Measurements from ENCODE around the gene CLASP1. TPM values are rescaled to one million over a fixed set of nuclear protein-coding genes. Genes with fewer than 3 reads are reported as not detected.

CLASP1 gene
- total RNA-seq, 2 experiments from 2014 or later: 58.0 to 58.5 TPM

- intact Hi-C loops (cut with DNase I, micrococcal nuclease): no loop called here
- no peaks in the 10 kb centered on the region for H3K27me3 ChIP-seq (ENCODE audit: control insufficient read depth in 1 of 2, insufficient read depth in 2 of 2, low read length in 2 of 2)
- H3K9me3 ChIP-seq (ENCODE audit: control insufficient read depth in 1 of 2, insufficient read depth in 1 of 2, low read length in 2 of 2): no peaks in the 10 kb centered on the region
- H3K27ac ChIP-seq (ENCODE audit: low read depth in 1 of 2, low read length in 2 of 2): no peak overlapping the region
- H3K4me3 ChIP-seq (ENCODE audit: low read length): no peak overlapping the region
- DNase-seq: no peak
- no peak for TF ChIP-seq CTCF (IDR thresholded peaks at IDR 0.05)
- no peak overlapping the region for H3K27ac Mint-ChIP-seq
- H3K36me3 Mint-ChIP-seq (ENCODE audit: low read depth): peaks cover 23% of the 10 kb centered on the region
- H3K36me3 ChIP-seq (ENCODE audit: insufficient read depth, low read length): peaks cover 3% of the 10 kb centered on the region
- H3K9me3 Mint-ChIP-seq: no peaks in the 10 kb centered on the region
- peaks cover under 1% of the 10 kb centered on the region for H3K4me1 ChIP-seq (ENCODE audit: insufficient read depth, low read length)
- no peak overlapping the region for H3K4me3 Mint-ChIP-seq
- H3K4me1 Mint-ChIP-seq (ENCODE audit: low read depth): peaks cover 51% of the 10 kb centered on the region
- POLR2A ChIA-PET: no interaction called here
- ATAC-seq (ENCODE audit: poor library complexity): no peak
- no peaks in the 10 kb centered on the region for H3K27me3 Mint-ChIP-seq
- CTCF ChIA-PET: no interaction called here
Measured at GRCh38 chr2:121570667-121571055, 78.6 kb downstream of the CLASP1 start.

GRCh38 chr2:121570036-121570666, 79.1 kb downstream of the CLASP1 start:
- H3K27ac ChIP-seq (ENCODE audit: low read depth in 1 of 2, low read length in 2 of 2): no peak overlapping the region
- DNase-seq: no peak
- no peaks in the 10 kb centered on the region for H3K9me3 ChIP-seq (ENCODE audit: control insufficient read depth in 1 of 2, insufficient read depth in 1 of 2, low read length in 2 of 2)
- H3K27me3 ChIP-seq (ENCODE audit: control insufficient read depth in 1 of 2, insufficient read depth in 2 of 2, low read length in 2 of 2): no peaks in the 10 kb centered on the region
- H3K27me3 Mint-ChIP-seq: no peaks in the 10 kb centered on the region
- peaks cover 23% of the 10 kb centered on the region for H3K36me3 Mint-ChIP-seq (ENCODE audit: low read depth)
- TF ChIP-seq CTCF (IDR thresholded peaks at IDR 0.05): no peak
- H3K9me3 Mint-ChIP-seq: no peaks in the 10 kb centered on the region
- no peak overlapping the region for H3K4me3 ChIP-seq (ENCODE audit: low read length)
- H3K4me1 ChIP-seq (ENCODE audit: insufficient read depth, low read length): peaks cover 5% of the 10 kb centered on the region
- no peak for ATAC-seq (ENCODE audit: poor library complexity)
- no peak overlapping the region for H3K27ac Mint-ChIP-seq
- H3K36me3 ChIP-seq (ENCODE audit: insufficient read depth, low read length): peaks cover 3% of the 10 kb centered on the region
- intact Hi-C loops (cut with DNase I, micrococcal nuclease): no loop called here
- CTCF ChIA-PET: no interaction called here
- POLR2A ChIA-PET: no interaction called here
- H3K4me1 Mint-ChIP-seq (ENCODE audit: low read depth): peaks cover 52% of the 10 kb centered on the region
- no peak overlapping the region for H3K4me3 Mint-ChIP-seq

GRCh38 chr2:121567957-121568409, 81.3 kb downstream of the CLASP1 start:
- no peak for DNase-seq
- Histone ChIP-seq H3K4me1 (ENCODE audit: insufficient read depth, low read length) (peaks cover 6% of the 10 kb centered on the region), H3K9me3 (ENCODE audit: control insufficient read depth in 1 of 2, insufficient read depth in 1 of 2, low read length in 2 of 2) (no peaks in the 10 kb centered on the region), H3K27me3 (ENCODE audit: control insufficient read depth in 1 of 2, insufficient read depth in 2 of 2, low read length in 2 of 2) (no peaks in the 10 kb centered on the region), H3K4me3 (ENCODE audit: low read length) (no peak overlapping the region), H3K36me3 (ENCODE audit: insufficient read depth, low read length) (peaks cover 3% of the 10 kb centered on the region), H3K27ac (ENCODE audit: low read depth in 1 of 2, low read length in 2 of 2) (no peak overlapping the region)
- no peak for TF ChIP-seq CTCF (IDR thresholded peaks at IDR 0.05)
- intact Hi-C loops (cut with DNase I, micrococcal nuclease): no loop called here
- H3K4me3 Mint-ChIP-seq: no peak overlapping the region
- ChIA-PET POLR2A (interaction anchor here (1.3 kb wide), 1 partner anchor 81 kb away, joined by 8 read pairs; the partner anchor contains the start of gene CLASP1), CTCF (no interaction called here)
- no peaks in the 10 kb centered on the region for H3K9me3 Mint-ChIP-seq
- ATAC-seq (ENCODE audit: poor library complexity): no peak
- H3K27me3 Mint-ChIP-seq: no peaks in the 10 kb centered on the region
- peaks cover 29% of the 10 kb centered on the region for H3K36me3 Mint-ChIP-seq (ENCODE audit: low read depth)
- H3K4me1 Mint-ChIP-seq (ENCODE audit: low read depth): peaks cover 68% of the 10 kb centered on the region
- no peak overlapping the region for H3K27ac Mint-ChIP-seq

All from CD4-positive, alpha-beta T cell (primary cell).